GM23338 (cell line): Measurements from ENCODE around the gene MLLT11. TPM values are rescaled to one million over a fixed set of nuclear protein-coding genes. Genes with fewer than 3 reads are reported as not detected.
A peak's percentile ranks its signal among the peaks of the same experiment; 100 is the strongest.

Experiments used
- ATAC-seq: fragments of 200-7000 bp; cut with Tn5 transposase; 3 replicates; pipeline ENCODE4 v1.9.1; 2020
- DNase-seq: peaks from one replicate; pipeline ENCODE4 v3.0.0-alpha.2; 2015; ENCODE audit warnings: low spot score
- H2AFZ ChIP-seq: fragments of 200-600 bp; sonication (generic); 2 replicates; pipeline ENCODE4 v1.8.0; 2016; ENCODE audit warnings: antibody characterized with exemption, mild to moderate bottlenecking, moderate library complexity
- H3F3A ChIP-seq: fragments of 200-600 bp; sonication (generic); replicated peaks from 2 replicates; pipeline ENCODE4 v1.8.0; 2017; ENCODE audit warnings: antibody characterized with exemption, mixed run types, low read depth
- H3K27ac ChIP-seq: fragments of 200-600 bp; sonication (generic); 2 replicates; pipeline ENCODE4 v1.6.1; 2016; ENCODE audit warnings: low read depth
- H3K27me3 ChIP-seq: fragments of 200-600 bp; sonication (generic); 2 replicates; pipeline ENCODE4 v1.8.0; 2016; ENCODE audit warnings: mild to moderate bottlenecking, mixed run types, moderate library complexity; ENCODE audit not compliant: insufficient read depth
- H3K36me3 ChIP-seq: fragments of 200-600 bp; sonication (generic); 2 replicates; pipeline ENCODE4 v1.8.0; 2016; ENCODE audit warnings: mild to moderate bottlenecking; ENCODE audit not compliant: insufficient read depth
- H3K4me1 ChIP-seq: fragments of 200-600 bp; sonication (generic); 2 replicates; pipeline ENCODE4 v1.8.0; 2016; ENCODE audit warnings: mild to moderate bottlenecking, moderate library complexity; ENCODE audit not compliant: insufficient read depth
- H3K4me2 ChIP-seq: fragments of 200-600 bp; sonication (generic); 2 replicates; pipeline ENCODE4 v1.7.1; 2017; ENCODE audit warnings: mixed run types
- H3K4me3 ChIP-seq: fragments of 200-600 bp; sonication (generic); 2 replicates; pipeline ENCODE4 v1.6.1; 2016; ENCODE audit warnings: mixed run types
- H3K79me2 ChIP-seq: fragments of 200-600 bp; sonication (generic); replicated peaks from 2 replicates; pipeline ENCODE4 v1.8.0; 2017; ENCODE audit warnings: mild to moderate bottlenecking; ENCODE audit not compliant: insufficient read depth
- H3K9me2 ChIP-seq: fragments of 200-600 bp; sonication (generic); 2 replicates; pipeline ENCODE4 v1.8.0; 2017; ENCODE audit not compliant: insufficient read depth
- H4K20me1 ChIP-seq: fragments of 200-600 bp; sonication (generic); replicated peaks from 2 replicates; pipeline ENCODE4 v1.8.0; 2017; ENCODE audit warnings: mild to moderate bottlenecking; ENCODE audit not compliant: insufficient read depth
- H3K27ac Mint-ChIP-seq: 2 replicates; pipeline ENCODE4 v1.8.0; 2020; ENCODE audit warnings: inconsistent platforms, mild to moderate bottlenecking, moderate library complexity, mixed read lengths
- H3K27me3 Mint-ChIP-seq: 3 replicates; pipeline ENCODE4 v1.8.0; 2022; ENCODE audit warnings: low read depth, mild to moderate bottlenecking, moderate library complexity, mixed read lengths, inconsistent platforms; ENCODE audit not compliant: insufficient read depth, poor library complexity
- H3K36me3 Mint-ChIP-seq: 3 replicates; pipeline ENCODE4 v1.8.0; 2021; ENCODE audit warnings: low read depth, mild to moderate bottlenecking, inconsistent platforms, moderate library complexity, mixed read lengths
- H3K4me1 Mint-ChIP-seq: 3 replicates; pipeline ENCODE4 v1.8.0; 2020; ENCODE audit warnings: mild to moderate bottlenecking, inconsistent platforms, mixed read lengths
- H3K4me3 Mint-ChIP-seq: 3 replicates; pipeline ENCODE4 v1.8.0; 2021; ENCODE audit warnings: moderate library complexity, mild to moderate bottlenecking, inconsistent platforms, mixed read lengths
- H3K9me3 Mint-ChIP-seq: 3 replicates; pipeline ENCODE4 v1.8.0; 2020; ENCODE audit warnings: moderate library complexity, mild to moderate bottlenecking, inconsistent platforms, mixed read lengths
- CREB1 ChIP-seq: fragments of 250-450 bp; sonication (Bioruptor Pico); IDR thresholded peaks from 2 replicates; pipeline ENCODE4 v1.5.0; 2020; ENCODE audit warnings: low read depth, mild to moderate bottlenecking, moderate library complexity
- EZH2 ChIP-seq: fragments of 200-600 bp; sonication (generic); IDR thresholded peaks from one replicate; pipeline ENCODE4 v1.8.0; 2017; ENCODE audit warnings: antibody characterized with exemption, mild to moderate bottlenecking, low read depth; ENCODE audit not compliant: unreplicated experiment
- EZH2phosphoT487 ChIP-seq: fragments of 200-600 bp; sonication (generic); IDR thresholded peaks from one replicate; pipeline ENCODE4 v1.8.1; 2018; ENCODE audit warnings: antibody characterized with exemption; ENCODE audit not compliant: unreplicated experiment
- JUNB ChIP-seq: IDR thresholded peaks from one replicate; pipeline ENCODE4 v1.6.1; 2016; ENCODE audit warnings: antibody characterized with exemption; ENCODE audit not compliant: unreplicated experiment
- NANOG ChIP-seq: IDR thresholded peaks from 2 replicates; pipeline ENCODE4 v1.6.1; 2016; ENCODE audit warnings: antibody characterized with exemption, borderline replicate concordance
- POLR2AphosphoS5 ChIP-seq: IDR thresholded peaks from 2 replicates; pipeline ENCODE4 v1.6.1; 2016; ENCODE audit warnings: antibody characterized with exemption, low read depth
- REST ChIP-seq: IDR thresholded peaks from one replicate; pipeline ENCODE4 v1.6.1; 2018; ENCODE audit warnings: antibody characterized with exemption; ENCODE audit not compliant: unreplicated experiment
- STAT1 ChIP-seq: IDR thresholded peaks from one replicate; pipeline ENCODE4 v1.6.1; 2016; ENCODE audit warnings: antibody characterized with exemption; ENCODE audit not compliant: unreplicated experiment
- ZNF114 ChIP-seq: fragments of 250-450 bp; sonication (Bioruptor Pico); IDR thresholded peaks from 2 replicates; pipeline ENCODE4 v1.5.0; 2020; ENCODE audit warnings: mild to moderate bottlenecking, moderate library complexity
- ZNF331 ChIP-seq: fragments of 250-450 bp; sonication (Bioruptor Pico); IDR thresholded peaks from 2 replicates; pipeline ENCODE4 v1.5.0; 2020; ENCODE audit warnings: low read depth, mild to moderate bottlenecking, moderate library complexity
- polyA plus RNA-seq: library from polyadenylated mRNA; unstranded; fragments of >200 nt; fragmentation: Nextera tagmentation; extraction: Ambion mirVana; gene quantifications from 2 replicates; pipeline ENCODE4 v1.2.1, GENCODE V29; 2016
- total RNA-seq: library from RNA; depleted of rRNA; stranded (reverse); fragments of >200 nt; shearing (Covaris generic); gene quantifications from 2 replicates; pipeline ENCODE4 v1.2.3, GENCODE V29; 2014
- TF ChIP-seq, protein P1 (sequence below), 2 experiments: fragments of 200-600 bp in 1 of 2; sonication (generic) in 1 of 2; conservative IDR thresholded peaks; 2 replicates each; pipeline versions ENCODE4 v1.5.1 to v1.6.1; 2016 to 2017; ENCODE audit warnings: antibody characterized with exemption in 2 of 2, low read depth in 2 of 2, mild to moderate bottlenecking in 2 of 2, moderate library complexity in 1 of 2
- TF ChIP-seq, protein P2 (sequence below): fragments of 250-450 bp; sonication (Bioruptor Pico); IDR thresholded peaks from 2 replicates; pipeline ENCODE4 v1.5.0; 2020; ENCODE audit warnings: mild to moderate bottlenecking, moderate library complexity
- TF ChIP-seq, protein P3 (sequence below): IDR thresholded peaks from 2 replicates; pipeline ENCODE4 v1.6.1; 2016; ENCODE audit warnings: antibody characterized with exemption

MLLT11 gene
- total and polyA plus RNA-seq, 2 experiments from 2014 or later: 10.6 to 22.6 TPM

DNA sequence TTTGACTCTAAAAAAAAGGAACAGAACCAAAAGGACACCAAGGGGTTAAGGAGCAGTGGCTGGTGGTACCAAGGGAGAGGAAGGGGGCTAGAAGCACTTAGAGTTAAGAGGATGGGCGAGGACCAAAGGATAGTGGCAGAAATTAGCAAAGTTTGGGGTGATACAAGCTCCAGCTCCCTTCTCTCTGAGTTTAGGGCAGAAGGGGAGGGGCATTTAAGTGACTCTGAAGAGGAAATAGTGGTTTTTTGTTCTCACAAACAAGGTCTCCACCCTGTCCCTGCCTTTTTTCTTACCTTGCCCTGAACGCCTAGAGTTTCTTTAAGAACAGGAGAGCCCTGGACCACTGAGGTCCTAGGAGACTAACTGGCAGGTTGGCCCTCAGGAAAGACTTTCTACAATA lies 4.0 kb upstream of the MLLT11 start:
- Histone ChIP-seq H3K4me1 (peaks cover 20% of the 10 kb centered on the region), H3K4me3 (no peak overlapping the region), H3K27me3 (no peaks in the 10 kb centered on the region), H3K27ac (0 out of 2 replicates have a peak overlapping the region, but pooled peaks have one; percentile 86), H3K9me2 (no peaks in the 10 kb centered on the region), H3K79me2 (peaks cover 51% of the 10 kb centered on the region), H4K20me1 (peaks cover 30% of the 10 kb centered on the region), H3K36me3 (peaks cover 43% of the 10 kb centered on the region), H2AFZ (no peak overlapping the region), H3F3A (peaks cover 32% of the 10 kb centered on the region; the same call in 1 of the 2 replicates), H3K4me2 (no peak overlapping the region)
- TF ChIP-seq ZNF114 (CRISPR knock-in tag) (no peak), ZNF331 (no peak), POLR2AphosphoS5 (no peak), CREB1 (CRISPR knock-in tag) (no peak), STAT1 (no peak), EZH2 (no peak), JUNB (no peak), REST (no peak), NANOG (no peak), EZH2phosphoT487 (no peak)
- TF ChIP-seq, protein P1, sequence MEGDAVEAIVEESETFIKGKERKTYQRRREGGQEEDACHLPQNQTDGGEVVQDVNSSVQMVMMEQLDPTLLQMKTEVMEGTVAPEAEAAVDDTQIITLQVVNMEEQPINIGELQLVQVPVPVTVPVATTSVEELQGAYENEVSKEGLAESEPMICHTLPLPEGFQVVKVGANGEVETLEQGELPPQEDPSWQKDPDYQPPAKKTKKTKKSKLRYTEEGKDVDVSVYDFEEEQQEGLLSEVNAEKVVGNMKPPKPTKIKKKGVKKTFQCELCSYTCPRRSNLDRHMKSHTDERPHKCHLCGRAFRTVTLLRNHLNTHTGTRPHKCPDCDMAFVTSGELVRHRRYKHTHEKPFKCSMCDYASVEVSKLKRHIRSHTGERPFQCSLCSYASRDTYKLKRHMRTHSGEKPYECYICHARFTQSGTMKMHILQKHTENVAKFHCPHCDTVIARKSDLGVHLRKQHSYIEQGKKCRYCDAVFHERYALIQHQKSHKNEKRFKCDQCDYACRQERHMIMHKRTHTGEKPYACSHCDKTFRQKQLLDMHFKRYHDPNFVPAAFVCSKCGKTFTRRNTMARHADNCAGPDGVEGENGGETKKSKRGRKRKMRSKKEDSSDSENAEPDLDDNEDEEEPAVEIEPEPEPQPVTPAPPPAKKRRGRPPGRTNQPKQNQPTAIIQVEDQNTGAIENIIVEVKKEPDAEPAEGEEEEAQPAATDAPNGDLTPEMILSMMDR (conservative IDR thresholded peaks at IDR 0.05; ENCODE audit: low read depth in 2 of 2): no peak
- TF ChIP-seq, protein P2, sequence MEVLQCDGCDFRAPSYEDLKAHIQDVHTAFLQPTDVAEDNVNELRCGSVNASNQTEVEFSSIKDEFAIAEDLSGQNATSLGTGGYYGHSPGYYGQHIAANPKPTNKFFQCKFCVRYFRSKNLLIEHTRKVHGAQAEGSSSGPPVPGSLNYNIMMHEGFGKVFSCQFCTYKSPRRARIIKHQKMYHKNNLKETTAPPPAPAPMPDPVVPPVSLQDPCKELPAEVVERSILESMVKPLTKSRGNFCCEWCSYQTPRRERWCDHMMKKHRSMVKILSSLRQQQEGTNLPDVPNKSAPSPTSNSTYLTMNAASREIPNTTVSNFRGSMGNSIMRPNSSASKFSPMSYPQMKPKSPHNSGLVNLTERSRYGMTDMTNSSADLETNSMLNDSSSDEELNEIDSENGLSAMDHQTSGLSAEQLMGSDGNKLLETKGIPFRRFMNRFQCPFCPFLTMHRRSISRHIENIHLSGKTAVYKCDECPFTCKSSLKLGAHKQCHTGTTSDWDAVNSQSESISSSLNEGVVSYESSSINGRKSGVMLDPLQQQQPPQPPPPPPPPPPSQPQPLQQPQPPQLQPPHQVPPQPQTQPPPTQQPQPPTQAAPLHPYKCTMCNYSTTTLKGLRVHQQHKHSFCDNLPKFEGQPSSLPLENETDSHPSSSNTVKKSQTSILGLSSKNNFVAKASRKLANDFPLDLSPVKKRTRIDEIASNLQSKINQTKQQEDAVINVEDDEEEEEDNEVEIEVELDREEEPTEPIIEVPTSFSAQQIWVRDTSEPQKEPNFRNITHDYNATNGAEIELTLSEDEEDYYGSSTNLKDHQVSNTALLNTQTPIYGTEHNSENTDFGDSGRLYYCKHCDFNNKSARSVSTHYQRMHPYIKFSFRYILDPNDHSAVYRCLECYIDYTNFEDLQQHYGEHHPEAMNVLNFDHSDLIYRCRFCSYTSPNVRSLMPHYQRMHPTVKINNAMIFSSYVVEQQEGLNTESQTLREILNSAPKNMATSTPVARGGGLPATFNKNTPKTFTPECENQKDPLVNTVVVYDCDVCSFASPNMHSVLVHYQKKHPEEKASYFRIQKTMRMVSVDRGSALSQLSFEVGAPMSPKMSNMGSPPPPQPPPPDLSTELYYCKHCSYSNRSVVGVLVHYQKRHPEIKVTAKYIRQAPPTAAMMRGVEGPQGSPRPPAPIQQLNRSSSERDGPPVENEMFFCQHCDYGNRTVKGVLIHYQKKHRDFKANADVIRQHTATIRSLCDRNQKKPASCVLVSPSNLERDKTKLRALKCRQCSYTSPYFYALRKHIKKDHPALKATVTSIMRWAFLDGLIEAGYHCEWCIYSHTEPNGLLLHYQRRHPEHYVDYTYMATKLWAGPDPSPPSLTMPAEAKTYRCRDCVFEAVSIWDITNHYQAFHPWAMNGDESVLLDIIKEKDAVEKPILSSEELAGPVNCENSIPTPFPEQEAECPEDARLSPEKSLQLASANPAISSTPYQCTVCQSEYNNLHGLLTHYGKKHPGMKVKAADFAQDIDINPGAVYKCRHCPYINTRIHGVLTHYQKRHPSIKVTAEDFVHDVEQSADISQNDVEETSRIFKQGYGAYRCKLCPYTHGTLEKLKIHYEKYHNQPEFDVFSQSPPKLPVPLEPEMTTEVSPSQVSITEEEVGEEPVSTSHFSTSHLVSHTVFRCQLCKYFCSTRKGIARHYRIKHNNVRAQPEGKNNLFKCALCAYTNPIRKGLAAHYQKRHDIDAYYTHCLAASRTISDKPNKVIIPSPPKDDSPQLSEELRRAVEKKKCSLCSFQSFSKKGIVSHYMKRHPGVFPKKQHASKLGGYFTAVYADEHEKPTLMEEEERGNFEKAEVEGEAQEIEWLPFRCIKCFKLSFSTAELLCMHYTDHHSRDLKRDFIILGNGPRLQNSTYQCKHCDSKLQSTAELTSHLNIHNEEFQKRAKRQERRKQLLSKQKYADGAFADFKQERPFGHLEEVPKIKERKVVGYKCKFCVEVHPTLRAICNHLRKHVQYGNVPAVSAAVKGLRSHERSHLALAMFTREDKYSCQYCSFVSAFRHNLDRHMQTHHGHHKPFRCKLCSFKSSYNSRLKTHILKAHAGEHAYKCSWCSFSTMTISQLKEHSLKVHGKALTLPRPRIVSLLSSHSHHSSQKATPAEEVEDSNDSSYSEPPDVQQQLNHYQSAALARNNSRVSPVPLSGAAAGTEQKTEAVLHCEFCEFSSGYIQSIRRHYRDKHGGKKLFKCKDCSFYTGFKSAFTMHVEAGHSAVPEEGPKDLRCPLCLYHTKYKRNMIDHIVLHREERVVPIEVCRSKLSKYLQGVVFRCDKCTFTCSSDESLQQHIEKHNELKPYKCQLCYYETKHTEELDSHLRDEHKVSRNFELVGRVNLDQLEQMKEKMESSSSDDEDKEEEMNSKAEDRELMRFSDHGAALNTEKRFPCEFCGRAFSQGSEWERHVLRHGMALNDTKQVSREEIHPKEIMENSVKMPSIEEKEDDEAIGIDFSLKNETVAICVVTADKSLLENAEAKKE: no peak
- TF ChIP-seq, protein P3, sequence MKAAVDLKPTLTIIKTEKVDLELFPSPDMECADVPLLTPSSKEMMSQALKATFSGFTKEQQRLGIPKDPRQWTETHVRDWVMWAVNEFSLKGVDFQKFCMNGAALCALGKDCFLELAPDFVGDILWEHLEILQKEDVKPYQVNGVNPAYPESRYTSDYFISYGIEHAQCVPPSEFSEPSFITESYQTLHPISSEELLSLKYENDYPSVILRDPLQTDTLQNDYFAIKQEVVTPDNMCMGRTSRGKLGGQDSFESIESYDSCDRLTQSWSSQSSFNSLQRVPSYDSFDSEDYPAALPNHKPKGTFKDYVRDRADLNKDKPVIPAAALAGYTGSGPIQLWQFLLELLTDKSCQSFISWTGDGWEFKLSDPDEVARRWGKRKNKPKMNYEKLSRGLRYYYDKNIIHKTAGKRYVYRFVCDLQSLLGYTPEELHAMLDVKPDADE: no peak
- ATAC-seq (no peak), DNase-seq (no peak)
- H3K4me1 Mint-ChIP-seq: peaks cover 25% of the 10 kb centered on the region
- H3K4me3 Mint-ChIP-seq: no peak overlapping the region; the same call in 2 of the 3 replicates
- no peaks in the 10 kb centered on the region; the same call in 2 of the 3 replicates for H3K9me3 Mint-ChIP-seq
- peaks cover 18% of the 10 kb centered on the region for H3K27me3 Mint-ChIP-seq
- H3K36me3 Mint-ChIP-seq: peaks cover 68% of the 10 kb centered on the region
- H3K27ac Mint-ChIP-seq: peak overlapping the region; percentile 24; the same call in 1 of the 2 replicates
